Skeletal muscle satellite cell (primary cell): Measurements from ENCODE around the gene MYO1G.

Experiments used
- H3K27me3 ChIP-seq: 2 replicates; pipeline ENCODE4 v1.7.0; 2013; ENCODE audit warnings: low read length; ENCODE audit not compliant: control insufficient read depth, insufficient read depth
- H3K36me3 ChIP-seq: 2 replicates; pipeline ENCODE4 v1.7.0; 2013; ENCODE audit warnings: mild to moderate bottlenecking, control low read depth, low read length; ENCODE audit not compliant: insufficient read depth
- H3K4me1 ChIP-seq: 2 replicates; pipeline ENCODE4 v1.7.0; 2013; ENCODE audit warnings: low read length; ENCODE audit not compliant: control insufficient read depth, insufficient read depth
- H3K4me2 ChIP-seq: 2 replicates; pipeline ENCODE4 v1.7.0; 2013; ENCODE audit warnings: mild to moderate bottlenecking, low read length
- H3K4me3 ChIP-seq: 2 replicates; pipeline ENCODE4 v1.7.0; 2013; ENCODE audit warnings: low read length
- H3K9ac ChIP-seq: 2 replicates; pipeline ENCODE4 v1.7.0; 2013; ENCODE audit warnings: mild to moderate bottlenecking, low read depth, low read length, moderate library complexity
- H3K9me3 ChIP-seq: replicated peaks from 2 replicates; pipeline ENCODE4 v1.7.0; 2013; ENCODE audit warnings: mild to moderate bottlenecking, control low read depth, low read length

Gene MYO1G

GRCh38 chr7:44985033-44985695 lies 6.3 kb upstream of the MYO1G start:
- Histone ChIP-seq H3K4me3 (peak overlapping the region; percentile 89), H3K4me2 (peak overlapping the region; percentile 99), H3K4me1 (peaks cover 36% of the 10 kb centered on the region), H3K36me3 (peaks cover 40% of the 10 kb centered on the region), H3K9me3 (no peaks in the 10 kb centered on the region), H3K9ac (peak overlapping the region; percentile 95), H3K27me3 (no peaks in the 10 kb centered on the region)

- H3K4me2 ChIP-seq: peak overlapping the region; percentile 99
- peak overlapping the region; percentile 89 for H3K4me3 ChIP-seq
- H3K9me3 ChIP-seq: no peaks in the 10 kb centered on the region
- H3K36me3 ChIP-seq: peaks cover 40% of the 10 kb centered on the region
- H3K4me1 ChIP-seq: peaks cover 40% of the 10 kb centered on the region
- H3K27me3 ChIP-seq: no peaks in the 10 kb centered on the region
- H3K9ac ChIP-seq: no peak overlapping the region
Measured at GRCh38 chr7:44984478-44984758, 5.6 kb upstream of the MYO1G start.

- Histone ChIP-seq H3K9ac (no peak overlapping the region), H3K4me2 (peak overlapping the region; percentile 99), H3K9me3 (no peaks in the 10 kb centered on the region), H3K36me3 (peaks cover 40% of the 10 kb centered on the region), H3K27me3 (no peaks in the 10 kb centered on the region), H3K4me3 (no peak overlapping the region), H3K4me1 (peaks cover 41% of the 10 kb centered on the region)
Measured at GRCh38 chr7:44983742-44984477, 5.1 kb upstream of the MYO1G start.

- no peak overlapping the region for H3K9ac ChIP-seq
- H3K9me3 ChIP-seq: no peaks in the 10 kb centered on the region
- no peak overlapping the region for H3K4me3 ChIP-seq
- peaks cover 40% of the 10 kb centered on the region for H3K36me3 ChIP-seq
- H3K4me2 ChIP-seq: no peak overlapping the region
- H3K4me1 ChIP-seq: peaks cover 41% of the 10 kb centered on the region
- no peaks in the 10 kb centered on the region for H3K27me3 ChIP-seq
Measured at GRCh38 chr7:44982970-44983369, 4.2 kb upstream of the MYO1G start.

- H3K4me1 ChIP-seq: peaks cover 41% of the 10 kb centered on the region
- peaks cover 40% of the 10 kb centered on the region for H3K36me3 ChIP-seq
- no peaks in the 10 kb centered on the region for H3K9me3 ChIP-seq
- H3K9ac ChIP-seq: no peak overlapping the region
- no peak overlapping the region for H3K4me2 ChIP-seq
- H3K27me3 ChIP-seq: no peaks in the 10 kb centered on the region
- H3K4me3 ChIP-seq: no peak overlapping the region
Measured at GRCh38 chr7:44982535-44982923, 3.7 kb upstream of the MYO1G start.

GRCh38 chr7:44981035-44981706 lies 2.4 kb upstream of the MYO1G start:
- no peak overlapping the region for H3K4me3 ChIP-seq
- no peak overlapping the region for H3K9ac ChIP-seq
- H3K4me1 ChIP-seq: peaks cover 36% of the 10 kb centered on the region
- no peaks in the 10 kb centered on the region for H3K9me3 ChIP-seq
- H3K36me3 ChIP-seq: peaks cover 40% of the 10 kb centered on the region
- H3K27me3 ChIP-seq: no peaks in the 10 kb centered on the region
- H3K4me2 ChIP-seq: no peak overlapping the region

DNA sequence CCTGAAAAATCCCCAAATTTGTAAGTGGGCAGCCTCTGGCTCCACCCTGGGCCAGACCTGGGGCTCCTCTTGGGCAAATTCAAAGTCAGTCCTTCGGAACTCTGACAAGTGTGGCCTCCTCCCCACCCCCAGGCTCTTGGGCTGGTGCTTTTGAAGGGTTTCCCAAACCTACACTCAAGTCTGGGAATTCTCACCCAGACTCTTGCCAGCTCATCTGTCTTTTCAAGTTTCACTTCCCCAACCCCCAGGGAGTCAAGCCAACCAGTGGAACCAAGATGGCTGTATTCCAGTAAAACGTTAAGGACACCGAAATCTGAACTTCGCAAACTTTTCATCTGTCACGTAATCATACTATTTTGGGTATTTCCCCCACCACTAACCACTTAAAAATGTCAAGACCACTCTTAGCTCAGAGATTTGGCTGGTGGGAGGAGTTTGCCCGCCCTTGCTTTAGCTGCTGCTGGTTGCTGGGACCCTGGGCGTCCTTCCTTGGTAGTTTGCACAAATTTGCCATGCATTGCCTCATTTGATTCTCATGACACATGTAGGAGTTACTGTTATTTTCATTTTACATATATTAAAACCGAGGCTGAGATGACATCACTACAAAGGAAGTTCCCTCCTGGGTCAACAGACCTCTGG lies 1.7 kb upstream of the MYO1G start:
- H3K36me3 ChIP-seq: peaks cover 35% of the 10 kb centered on the region
- H3K9ac ChIP-seq: no peak overlapping the region
- H3K4me3 ChIP-seq: no peak overlapping the region
- H3K27me3 ChIP-seq: no peaks in the 10 kb centered on the region
- H3K9me3 ChIP-seq: no peaks in the 10 kb centered on the region
- H3K4me1 ChIP-seq: peaks cover 36% of the 10 kb centered on the region
- H3K4me2 ChIP-seq: peak overlapping the region; percentile 5

- no peak overlapping the region for H3K9ac ChIP-seq
- no peaks in the 10 kb centered on the region for H3K9me3 ChIP-seq
- no peak overlapping the region for H3K4me3 ChIP-seq
- H3K4me2 ChIP-seq: peak overlapping the region; percentile 5
- no peaks in the 10 kb centered on the region for H3K27me3 ChIP-seq
- H3K36me3 ChIP-seq: peaks cover 27% of the 10 kb centered on the region
- H3K4me1 ChIP-seq: peaks cover 29% of the 10 kb centered on the region
Measured at GRCh38 chr7:44979481-44980392, 922 bp upstream of the MYO1G start.

DNA sequence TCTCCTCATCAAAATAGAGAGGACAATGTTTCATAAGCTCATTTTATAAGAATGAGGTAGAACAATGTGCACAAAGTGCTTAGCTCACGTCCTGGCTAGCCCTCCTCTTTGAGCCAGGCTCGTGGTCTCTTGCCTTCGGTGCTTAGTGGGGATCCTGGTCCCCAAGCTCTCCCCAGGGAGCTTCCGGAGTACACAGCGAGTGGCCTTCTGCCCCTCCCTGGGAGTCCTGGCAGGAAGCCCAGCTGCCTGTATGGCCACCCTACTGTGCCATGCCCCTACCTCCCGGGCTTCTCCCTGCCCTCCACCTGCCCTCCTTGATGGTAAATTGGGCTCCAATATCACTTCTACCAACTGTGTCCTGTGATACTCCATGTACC lies 868 bp downstream of the MYO1G start:
- no peak overlapping the region for H3K9ac ChIP-seq
- peaks cover 20% of the 10 kb centered on the region for H3K4me1 ChIP-seq
- H3K36me3 ChIP-seq: peaks cover 9% of the 10 kb centered on the region

DNA sequence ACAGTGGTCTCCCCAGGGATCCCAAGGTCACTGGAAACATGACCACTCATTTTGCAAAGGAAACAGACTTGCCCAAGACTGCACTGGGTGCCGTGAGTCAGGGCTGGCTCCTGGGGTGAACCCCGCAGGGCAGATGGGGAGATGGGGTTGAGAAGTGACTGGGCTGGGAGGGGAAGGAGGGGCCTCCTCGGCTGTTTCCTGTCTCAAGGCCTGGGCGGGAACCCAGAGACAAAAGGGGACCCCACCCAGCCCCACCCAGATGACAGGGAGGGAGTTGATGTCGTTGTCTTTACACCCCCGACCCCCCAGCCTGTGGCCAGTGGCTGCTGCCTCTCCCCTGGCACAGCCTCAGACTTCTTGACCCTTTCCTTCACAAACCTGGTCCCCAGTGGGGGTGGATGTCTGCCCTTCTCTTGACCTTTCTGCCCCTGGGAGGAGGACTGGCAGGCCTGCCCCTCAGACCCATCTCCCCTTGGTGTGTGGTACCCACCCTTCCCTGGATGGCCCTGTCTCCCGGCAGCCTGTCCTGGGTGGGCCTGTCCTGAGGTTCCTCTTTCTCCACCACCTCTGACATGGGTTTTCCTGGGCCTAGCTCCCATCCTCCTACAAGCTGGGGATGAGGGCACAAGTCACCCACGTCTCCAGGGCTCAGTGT lies 1.4 kb downstream of the MYO1G start:
- Histone ChIP-seq H3K4me2 (no peak overlapping the region), H3K4me3 (no peak overlapping the region), H3K27me3 (no peaks in the 10 kb centered on the region), H3K9ac (no peak overlapping the region), H3K4me1 (peaks cover 20% of the 10 kb centered on the region), H3K36me3 (peaks cover 4% of the 10 kb centered on the region), H3K9me3 (no peaks in the 10 kb centered on the region)

More for the DNA sequence above, 868 bp downstream of the MYO1G start:
- Histone ChIP-seq H3K4me2 (no peak overlapping the region), H3K27me3 (no peaks in the 10 kb centered on the region), H3K9me3 (no peaks in the 10 kb centered on the region), H3K4me3 (no peak overlapping the region)
